Esophagus muscularis mucosa (tissue), 3 donors: ENCODE results near the gene AP3D1.

Experiments
- CTCF ChIP-seq, 3 experiments: fragments of 200-600 bp in 2 of 3; fragments of 450-650 bp in 1 of 3; sonication (generic) in 2 of 3; IDR thresholded peaks; one replicate each; pipeline ENCODE4 v1.5.1; 2017 to 2019; ENCODE audit warnings: antibody characterized with exemption in 3 of 3, mild to moderate bottlenecking in 2 of 3, moderate library complexity in 1 of 3
- POLR2A ChIP-seq: fragments of 450-650 bp; IDR thresholded peaks from one replicate; pipeline ENCODE4 v1.6.1; 2017; ENCODE audit warnings: antibody characterized with exemption, moderate library complexity, mild to moderate bottlenecking, low read depth
- POLR2AphosphoS5 ChIP-seq, 2 donors: sonication (generic); formaldehyde crosslinking; IDR thresholded peaks; one replicate each; pipeline ENCODE4 v1.6.1; 2017; ENCODE audit warnings: antibody characterized with exemption in 2 of 2

- TF ChIP-seq CTCF (IDR thresholded peaks at IDR 0.05) (no peak), POLR2A (no peak), POLR2AphosphoS5 (IDR thresholded peaks at IDR 0.05) (no peak)
Measured at GRCh38 chr19:2063824-2064223, 87.5 kb downstream of the AP3D1 start.
